HG02623 (cell line): ENCODE measurements around the gene LSM14B.

Experiments
- ATAC-seq: cut with Tn5 transposase; IDR thresholded peaks from one replicate; pipeline ENCODE4 v1.9.1; 2021; ENCODE audit warnings: moderate library complexity; ENCODE audit not compliant: unreplicated experiment

LSM14B gene

GRCh38 chr20:62181808-62182207 lies 59.5 kb downstream of the LSM14B start:
- no peak for ATAC-seq

GRCh38 chr20:62182469-62183425 lies 60.5 kb downstream of the LSM14B start, which contains the start of gene MTG2:
Gene MTG2, plus strand, starts transcription at chr20:62183028. Its CDS starts 10,393 bp downstream, at chr20:62193421.
- peak; percentile 93 for ATAC-seq

GRCh38 chr20:62183426-62184142 lies 61.3 kb downstream of the LSM14B start:
- no peak for ATAC-seq
